Muscle of arm (tissue), 14 donors: ENCODE data around the gene TRMT10A. TPM values are rescaled to one million over a fixed set of nuclear protein-coding genes. Genes with fewer than 3 reads are reported as not detected.

ENCODE experiments used
- DNase-seq: peaks from one replicate; pipeline ENCODE4 v3.0.0-alpha.2; 2013
- long read RNA-seq, 11 donors: transcript quantifications; one replicate each; lab custom pipeline, GENCODE V29; 2026
- polyA plus RNA-seq, 12 donors: library from polyadenylated mRNA; unstranded; fragments of 120-200 nt; gene quantifications; one replicate each; pipeline ENCODE4 v1.2.1, GENCODE V29; 2013; ENCODE audit not compliant: insufficient read length in 12 of 12

The TRMT10A gene, protein sequence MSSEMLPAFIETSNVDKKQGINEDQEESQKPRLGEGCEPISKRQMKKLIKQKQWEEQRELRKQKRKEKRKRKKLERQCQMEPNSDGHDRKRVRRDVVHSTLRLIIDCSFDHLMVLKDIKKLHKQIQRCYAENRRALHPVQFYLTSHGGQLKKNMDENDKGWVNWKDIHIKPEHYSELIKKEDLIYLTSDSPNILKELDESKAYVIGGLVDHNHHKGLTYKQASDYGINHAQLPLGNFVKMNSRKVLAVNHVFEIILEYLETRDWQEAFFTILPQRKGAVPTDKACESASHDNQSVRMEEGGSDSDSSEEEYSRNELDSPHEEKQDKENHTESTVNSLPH
- 10 to 100 TPM in 10 of 12 donors, 1 to 10 TPM in 1, not detected in 1; 7.8 to 21.5 (median 12.4) TPM for polyA plus RNA-seq
- long read RNA-seq, donor 1 = 0 reads
- long read RNA-seq, donor 2, partial matches to known transcripts = 0 of 1 reads
- long read RNA-seq, donor 2, other reads (novel, unspliced or antisense) = 0 of 1 reads
- long read RNA-seq, donor 3, partial matches to known transcripts = 0 of 2 reads
- long read RNA-seq, donor 3, other reads (novel, unspliced or antisense) = 0 of 2 reads
- long read RNA-seq, donor 4 = 0 reads
- long read RNA-seq, donor 5 = 0 reads
- long read RNA-seq, donor 6, partial matches to known transcripts = 0 of 1 reads
- long read RNA-seq, donor 6, other reads (novel, unspliced or antisense) = 0 of 1 reads
- long read RNA-seq, donor 7, partial matches to known transcripts = 0 of 2 reads
- long read RNA-seq, donor 7, other reads (novel, unspliced or antisense) = 0 of 2 reads
- long read RNA-seq, donor 8, partial matches to known transcripts = 0 of 1 reads
- long read RNA-seq, donor 8, other reads (novel, unspliced or antisense) = 0 of 1 reads
- long read RNA-seq, donor 9, partial matches to known transcripts = 0 of 1 reads
- long read RNA-seq, donor 9, other reads (novel, unspliced or antisense) = 0 of 1 reads
- long read RNA-seq, donor 10, partial matches to known transcripts = 0 of 2 reads
- long read RNA-seq, donor 10, other reads (novel, unspliced or antisense) = 0 of 2 reads
- long read RNA-seq, donor 11, partial matches to known transcripts = 0 of 1 reads
- long read RNA-seq, donor 11, other reads (novel, unspliced or antisense) = 0 of 1 reads

DNA sequence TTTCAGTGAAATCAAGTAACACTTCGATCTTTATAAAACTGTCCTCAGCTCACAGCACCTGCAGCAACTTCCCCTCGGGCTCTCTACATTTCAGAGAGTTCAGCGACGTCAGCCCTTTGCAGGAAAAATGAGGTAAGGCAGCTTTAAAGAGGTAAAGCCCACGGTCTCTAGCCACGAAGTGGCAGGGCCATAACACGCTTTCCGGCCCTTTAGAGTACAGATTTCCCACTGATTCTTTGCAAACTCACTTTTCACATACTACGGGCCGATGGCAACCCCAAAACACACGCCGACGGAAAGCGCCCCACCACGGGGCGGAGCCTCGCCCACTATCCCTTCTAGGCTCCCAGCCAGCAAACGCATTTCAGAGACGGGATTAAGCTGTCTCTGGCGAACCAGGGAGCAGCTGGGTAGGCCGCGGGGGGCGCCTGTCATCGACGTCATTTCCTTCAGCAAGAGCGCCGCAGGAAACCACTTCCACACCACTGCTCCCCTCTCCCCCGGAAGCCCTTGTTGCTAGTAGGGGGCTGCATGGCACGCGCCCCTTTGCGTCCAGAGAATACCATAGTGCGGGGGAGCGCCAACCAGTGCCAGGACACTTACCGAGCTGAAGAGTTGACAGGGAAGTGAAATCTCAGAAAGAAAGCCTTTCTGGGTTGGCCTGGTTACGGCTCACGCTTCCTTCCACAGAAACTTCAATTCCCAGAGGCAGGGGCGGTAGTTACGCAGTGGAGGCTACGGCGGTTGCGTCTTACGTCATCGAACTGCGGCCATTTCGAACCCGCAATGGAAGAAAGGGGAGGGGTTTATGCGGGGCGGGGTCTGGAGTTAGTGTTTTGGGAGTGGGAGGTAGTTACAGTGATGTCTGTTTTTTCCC, at the start of gene TRMT10A:
Gene TRMT10A, minus strand, starts transcription at position 730 of the 877 bp plus-strand sequence. CDS start 4,701 bp downstream, outside the sequence.
- DNase-seq = peak; percentile 99

DNA sequence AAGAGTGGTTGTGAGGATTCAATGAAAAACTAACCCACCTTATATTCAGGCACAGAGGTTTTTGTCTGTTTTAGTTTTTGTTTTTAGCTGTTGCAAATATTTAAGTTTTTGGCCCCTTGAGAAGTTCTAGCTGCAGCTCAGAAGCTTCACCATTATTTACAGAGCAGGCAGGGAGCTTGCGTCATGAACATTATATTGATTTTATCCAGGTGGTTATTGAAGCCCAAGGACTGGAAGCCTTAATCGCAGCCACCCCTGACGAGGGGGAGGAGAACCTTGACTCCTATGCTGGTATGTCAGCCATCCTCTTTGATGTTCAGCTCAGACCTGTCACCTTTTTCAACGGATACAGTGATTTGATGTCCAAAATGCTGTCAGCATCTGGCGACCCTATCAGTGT, 48.9 kb upstream of the TRMT10A start:
- DNase-seq = no peak

DNA sequence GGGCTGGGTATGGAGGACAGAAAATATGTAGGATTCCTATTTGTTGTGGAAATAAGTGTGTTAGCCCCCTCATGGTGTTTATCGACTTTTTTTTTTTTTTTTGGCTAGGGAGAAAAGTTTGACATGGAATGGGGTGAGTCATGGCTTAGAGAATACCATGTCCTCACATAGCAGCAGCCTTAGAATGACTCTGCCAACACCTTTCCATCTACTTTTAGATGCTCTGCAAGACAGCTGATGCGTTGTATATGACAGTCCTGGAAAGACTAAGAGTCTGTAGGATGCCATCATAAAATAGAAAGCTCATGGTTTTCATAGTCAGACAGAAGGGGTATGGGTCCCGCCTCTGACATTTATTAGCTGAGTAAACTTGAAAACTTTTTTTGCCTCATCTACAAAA, 48.4 kb upstream of the TRMT10A start:
- DNase-seq = no peak

DNA sequence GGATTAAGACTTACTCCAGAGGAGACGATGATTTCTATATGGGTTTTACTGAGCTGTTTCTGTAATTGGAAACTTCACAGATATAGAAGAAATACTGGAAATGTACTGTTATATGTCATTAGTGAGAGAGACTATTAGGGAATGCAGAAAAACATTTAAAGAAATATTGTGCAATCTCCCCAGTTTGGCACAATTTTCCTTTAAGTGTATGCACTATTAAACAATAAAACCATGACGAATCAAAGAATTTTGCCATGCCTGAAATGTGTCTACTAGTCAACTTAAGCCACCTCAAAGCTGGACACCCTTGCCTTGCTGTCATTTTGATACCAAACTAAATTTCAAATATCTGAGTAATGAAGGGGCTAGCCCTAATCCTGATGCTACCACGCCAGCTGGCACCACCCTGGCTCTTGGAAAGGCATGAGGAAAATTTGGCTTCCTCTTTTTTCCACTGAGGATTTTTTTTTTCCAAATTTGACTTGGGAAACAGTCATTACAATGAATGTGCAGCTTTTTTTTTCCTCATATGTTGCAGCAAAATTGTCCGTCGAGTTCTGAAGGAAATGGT, 46.9 kb upstream of the TRMT10A start:
- peak; percentile 27 for DNase-seq

DNA sequence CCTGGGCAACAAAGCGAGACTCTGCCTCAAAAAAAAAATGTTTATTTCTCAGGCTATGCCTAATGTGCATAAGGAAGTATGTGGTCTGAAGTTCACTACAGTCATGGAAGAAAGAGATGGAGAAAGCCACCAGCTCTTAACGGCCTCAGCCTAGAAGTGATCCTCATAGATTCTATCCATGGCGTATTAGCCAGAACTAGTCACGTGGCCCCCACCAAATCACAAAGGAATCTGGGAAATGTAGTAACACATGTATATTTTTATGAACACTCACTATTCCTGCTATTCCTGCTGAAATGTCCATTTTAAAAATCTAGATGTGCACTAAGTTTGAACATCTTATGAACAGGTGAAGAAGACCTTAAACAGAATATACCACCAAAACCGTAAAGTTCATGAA, 44.6 kb upstream of the TRMT10A start:
- DNase-seq = no peak

DNA sequence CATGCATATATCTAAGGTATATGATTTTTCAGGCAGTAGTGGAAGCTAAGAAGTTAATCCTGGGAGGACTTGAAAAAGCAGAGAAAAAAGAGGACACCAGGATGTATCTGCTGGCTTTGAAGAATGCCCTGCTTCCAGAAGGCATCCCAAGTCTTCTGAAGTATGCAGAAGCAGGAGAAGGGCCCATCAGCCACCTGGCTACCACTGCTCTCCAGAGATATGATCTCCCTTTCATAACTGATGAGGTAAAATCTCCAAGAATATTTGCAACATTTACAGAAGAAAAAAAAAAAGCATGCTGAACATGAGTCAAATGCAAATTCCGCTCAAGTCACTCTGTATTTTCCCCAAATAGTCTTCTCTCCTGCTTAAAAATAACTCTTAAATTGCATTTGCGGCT, 42.9 kb upstream of the TRMT10A start:
- no peak for DNase-seq

DNA sequence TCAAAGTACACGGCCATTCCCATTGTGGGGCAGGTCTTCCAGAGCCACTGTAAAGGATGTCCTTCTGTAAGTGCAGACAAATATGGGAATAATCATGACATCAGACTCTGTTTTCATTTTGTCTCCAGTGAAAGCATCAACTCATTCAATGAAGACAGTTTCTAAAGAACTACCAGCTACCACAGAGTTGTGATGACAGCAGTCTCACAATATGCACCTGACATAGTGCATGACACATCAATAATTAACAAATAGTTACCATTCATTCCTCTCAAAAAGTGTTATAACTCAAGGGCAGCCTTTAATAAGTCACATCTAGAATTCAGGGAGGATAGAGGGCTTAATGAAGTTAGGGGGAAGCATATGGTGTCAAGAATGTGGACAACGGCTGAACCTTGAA, 31.0 kb upstream of the TRMT10A start:
- DNase-seq = no peak

DNA sequence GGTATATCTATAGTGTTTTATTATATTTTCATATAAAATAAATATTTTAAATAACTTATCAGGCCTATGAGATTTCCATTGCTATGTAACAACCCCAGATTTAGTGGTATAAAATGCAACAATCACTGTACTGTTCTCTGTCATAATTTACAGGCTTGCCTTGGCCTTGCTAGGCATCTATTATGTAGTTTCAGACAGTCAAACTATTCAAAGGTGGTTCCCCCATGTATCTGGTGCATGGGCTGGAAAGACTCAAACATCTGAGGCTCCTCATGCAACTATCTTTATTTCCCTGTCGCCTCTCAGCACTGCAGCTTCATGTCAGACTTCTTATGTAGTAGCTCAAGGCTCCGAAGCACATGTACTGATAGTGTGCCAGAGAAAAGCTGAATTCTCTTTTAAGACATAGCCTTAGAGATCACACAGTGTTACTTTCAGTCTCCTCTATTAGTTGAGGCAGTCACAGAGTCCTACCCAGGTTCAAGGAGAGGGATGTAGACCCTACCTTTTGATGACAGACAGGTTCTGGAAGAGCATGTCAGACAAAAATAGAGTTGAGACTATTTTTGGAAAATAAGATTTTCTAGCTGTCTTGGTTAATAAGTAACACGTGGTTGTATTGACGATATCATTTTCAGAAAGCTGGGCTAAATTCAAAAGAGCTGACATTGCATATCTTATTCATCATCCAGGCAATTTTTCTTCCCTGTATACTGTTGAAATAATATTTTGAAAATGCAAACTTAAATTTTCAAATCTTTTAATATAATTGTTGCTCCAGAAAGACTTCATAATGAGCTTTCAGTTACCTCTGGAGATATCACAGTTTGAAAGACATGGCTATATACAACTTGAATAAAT, 30.2 kb upstream of the TRMT10A start:
- no peak for DNase-seq

DNA sequence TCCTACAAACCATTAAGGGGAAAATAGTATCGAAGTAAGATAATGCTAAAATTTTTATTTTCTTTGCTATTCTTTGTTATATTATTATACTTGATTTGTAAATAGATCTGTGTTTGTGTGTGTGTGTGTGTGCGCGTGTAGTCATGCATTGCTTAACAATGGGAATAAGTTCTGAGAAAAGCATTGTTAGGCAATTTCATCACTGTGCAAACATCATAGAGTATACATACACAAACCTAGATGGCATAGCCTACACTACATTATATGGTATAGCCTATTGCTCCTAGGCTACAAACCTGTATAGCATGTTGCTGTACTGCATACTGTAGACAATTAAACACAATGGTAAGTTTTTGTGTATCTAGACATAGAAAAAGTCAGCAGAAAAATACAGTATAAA, 27.9 kb upstream of the TRMT10A start:
- no peak for DNase-seq

DNA sequence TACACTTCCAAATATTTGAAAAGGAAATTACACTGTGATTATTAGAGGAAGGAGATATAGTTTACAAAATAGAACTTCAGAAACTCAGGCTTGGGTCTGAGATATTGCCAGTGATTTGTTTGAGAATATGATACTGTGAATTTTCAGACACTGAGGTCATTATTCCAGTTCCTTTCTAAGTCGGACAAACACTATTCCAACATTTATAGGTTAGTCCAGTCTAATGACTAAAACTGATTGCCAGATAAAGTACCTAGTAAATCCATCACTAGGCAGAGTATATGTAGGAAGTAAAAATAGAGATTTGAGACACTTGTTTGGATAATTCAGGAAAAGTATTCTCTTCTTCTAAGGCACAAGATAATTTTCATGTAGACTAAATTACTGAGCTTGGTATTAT, 24.0 kb upstream of the TRMT10A start:
- DNase-seq = no peak

DNA sequence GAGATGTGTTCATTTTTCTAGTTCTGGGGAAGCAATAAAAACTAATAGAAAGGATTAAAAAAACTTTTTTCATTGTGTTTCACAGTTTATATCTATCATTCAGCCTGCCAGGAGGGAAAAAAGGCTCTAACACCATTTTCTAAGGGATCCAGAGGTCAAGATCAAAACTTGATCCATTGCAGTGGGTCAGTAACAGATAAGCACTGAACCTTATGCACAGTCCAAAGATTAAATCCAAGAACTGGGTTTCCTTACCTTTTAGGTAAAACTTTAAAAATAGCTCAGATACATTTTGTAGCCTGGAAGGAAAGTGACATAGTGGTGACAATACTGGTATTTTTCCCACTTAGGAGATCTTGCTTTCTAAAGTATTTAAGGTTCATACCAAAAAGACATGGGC, 23.5 kb upstream of the TRMT10A start:
- no peak for DNase-seq

DNA sequence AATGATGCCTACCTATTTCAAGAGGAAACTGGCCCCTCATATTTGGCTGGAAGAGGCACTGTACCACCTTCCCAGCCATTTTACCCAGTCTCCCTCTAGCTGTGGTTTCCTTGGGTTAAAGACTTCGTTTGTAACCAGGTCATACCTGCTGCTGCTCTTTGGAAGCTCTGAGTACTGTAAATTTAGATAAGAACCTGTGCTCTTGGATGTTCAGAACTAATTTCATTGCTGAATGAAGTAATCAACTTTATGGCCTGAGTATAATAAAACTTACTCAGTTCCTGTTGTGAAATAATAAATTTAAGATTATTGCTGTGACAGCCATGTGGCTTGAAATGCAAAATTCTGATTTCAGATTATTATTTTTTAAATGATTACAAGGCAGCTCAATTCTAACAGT, 23.0 kb upstream of the TRMT10A start:
- DNase-seq = no peak

DNA sequence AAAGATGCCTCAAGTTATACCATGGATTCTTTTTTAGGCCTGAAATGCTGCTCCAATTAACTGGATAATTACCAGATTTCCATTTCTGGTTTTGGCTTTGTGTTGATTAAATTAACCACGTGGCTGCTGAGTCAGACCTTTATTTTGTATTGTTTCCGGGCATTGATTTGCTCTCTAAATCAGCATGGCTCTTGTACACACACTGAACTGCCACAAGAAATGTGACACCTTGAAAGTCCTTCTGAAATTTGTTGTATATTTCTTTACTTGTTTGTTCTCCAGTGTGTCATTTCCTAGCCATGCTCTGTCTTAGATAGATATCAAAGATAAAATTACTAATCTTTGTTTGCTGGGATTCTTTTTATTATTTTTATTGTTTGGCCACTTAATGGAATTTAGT, 22.5 kb upstream of the TRMT10A start:
- no peak for DNase-seq

DNA sequence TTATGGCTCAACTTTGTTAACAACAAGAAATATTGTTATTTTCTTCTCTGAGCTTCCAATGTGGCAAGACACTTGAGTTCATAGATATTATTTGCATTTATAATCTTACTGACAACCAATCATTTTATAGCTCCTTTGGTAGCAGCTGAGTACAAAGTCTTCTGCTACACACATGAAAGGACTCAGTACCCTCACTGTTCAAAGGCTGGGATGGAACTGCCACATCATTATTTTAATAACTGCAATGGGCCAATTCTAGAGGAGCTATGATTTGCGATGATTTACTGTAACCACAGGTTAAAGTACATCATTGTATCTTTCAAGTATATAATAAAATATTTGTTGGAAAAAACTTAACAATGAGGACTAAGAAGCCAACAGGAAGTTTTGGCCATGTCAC, 21.7 kb upstream of the TRMT10A start:
- DNase-seq = no peak

DNA sequence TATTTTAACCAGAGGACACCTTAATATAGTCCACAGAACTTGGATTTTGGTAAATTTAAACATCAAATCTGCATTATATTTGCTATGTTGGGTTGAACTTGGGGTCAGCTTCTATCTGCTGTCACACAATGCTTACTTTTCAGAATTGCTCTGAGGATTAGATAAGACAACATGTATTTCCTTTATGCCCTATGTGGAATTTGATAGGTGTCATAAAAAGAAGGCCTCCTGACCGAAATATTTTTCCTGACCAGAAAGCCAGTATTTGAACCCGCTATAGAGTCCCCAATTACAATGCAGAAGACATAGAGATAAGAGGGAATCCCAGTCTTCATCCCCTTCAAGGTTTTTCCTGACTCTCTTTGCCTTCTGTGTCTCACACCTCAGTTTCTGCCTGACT, 14.9 kb upstream of the TRMT10A start:
- DNase-seq = no peak

DNA sequence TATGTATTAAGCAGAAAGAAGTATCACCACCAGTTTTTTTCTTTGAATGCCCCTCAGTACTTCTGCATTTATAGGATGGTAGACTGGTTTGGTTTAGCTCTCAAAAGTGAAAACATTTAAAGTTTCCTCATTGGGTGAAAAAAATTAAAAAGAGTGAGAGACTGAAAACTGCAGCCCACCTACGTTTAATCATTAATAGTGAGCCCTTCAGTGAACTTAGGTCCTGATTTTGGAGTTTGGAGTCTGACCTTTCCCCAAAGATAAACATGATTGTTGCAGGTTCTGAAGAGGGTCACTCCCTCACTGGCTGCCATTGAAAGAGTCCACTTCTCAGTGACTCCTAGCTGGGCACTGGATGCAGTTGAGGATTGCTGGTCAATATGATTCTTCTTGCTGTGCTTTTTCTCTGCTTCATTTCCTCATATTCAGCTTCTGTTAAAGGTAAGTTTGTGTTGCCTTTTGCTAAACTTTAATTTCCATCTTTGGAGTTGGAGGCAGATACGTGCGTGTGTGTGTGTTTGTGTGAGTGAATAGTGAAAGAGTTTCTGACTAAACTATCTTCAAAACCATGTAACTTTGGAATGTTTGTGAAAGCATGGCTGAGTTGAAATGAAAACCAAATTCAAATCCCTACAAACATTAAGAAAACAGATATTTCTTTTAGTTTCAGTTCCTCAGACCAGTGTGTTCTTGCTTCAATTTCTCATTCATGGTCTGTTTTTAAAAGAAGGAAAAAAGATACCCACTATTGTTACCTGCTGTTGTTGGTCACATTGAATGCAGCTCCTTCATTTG, 10.9 kb upstream of the TRMT10A start, which contains the start of gene MTTP:
Gene MTTP, plus strand, starts transcription at position 295 of the 795 bp plus-strand sequence. Its CDS starts 86 bp downstream, at position 381.
- no peak for DNase-seq

DNA sequence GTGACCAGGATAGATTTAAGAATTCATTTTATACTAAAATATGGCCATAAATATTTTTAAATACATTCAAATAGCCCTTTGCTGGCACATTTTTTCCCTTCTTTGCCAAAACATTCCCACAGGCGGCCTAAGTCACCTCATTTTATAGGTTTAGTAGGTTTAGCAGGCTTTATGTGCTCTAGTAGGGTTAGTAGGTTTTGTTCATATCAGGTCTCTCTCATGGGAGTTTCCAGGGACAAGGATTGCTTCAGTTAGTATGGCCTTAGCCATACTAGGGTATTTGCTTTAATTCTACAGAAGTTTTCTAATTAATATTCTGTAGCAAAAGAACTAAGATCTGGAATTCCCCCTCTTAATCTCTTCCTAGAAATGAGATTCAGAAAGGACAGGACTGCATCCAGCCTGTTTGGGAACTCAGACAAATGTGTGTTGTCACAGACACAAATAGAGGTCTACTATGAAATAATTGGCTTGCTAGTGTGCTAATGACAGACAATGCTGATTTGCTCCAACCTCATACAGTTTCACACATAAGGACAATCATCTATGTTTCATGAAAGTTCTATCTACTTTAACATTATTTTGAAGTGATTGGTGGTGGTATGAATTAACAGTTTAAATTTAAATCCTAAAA, 10.0 kb upstream of the TRMT10A start:
- DNase-seq = no peak

DNA sequence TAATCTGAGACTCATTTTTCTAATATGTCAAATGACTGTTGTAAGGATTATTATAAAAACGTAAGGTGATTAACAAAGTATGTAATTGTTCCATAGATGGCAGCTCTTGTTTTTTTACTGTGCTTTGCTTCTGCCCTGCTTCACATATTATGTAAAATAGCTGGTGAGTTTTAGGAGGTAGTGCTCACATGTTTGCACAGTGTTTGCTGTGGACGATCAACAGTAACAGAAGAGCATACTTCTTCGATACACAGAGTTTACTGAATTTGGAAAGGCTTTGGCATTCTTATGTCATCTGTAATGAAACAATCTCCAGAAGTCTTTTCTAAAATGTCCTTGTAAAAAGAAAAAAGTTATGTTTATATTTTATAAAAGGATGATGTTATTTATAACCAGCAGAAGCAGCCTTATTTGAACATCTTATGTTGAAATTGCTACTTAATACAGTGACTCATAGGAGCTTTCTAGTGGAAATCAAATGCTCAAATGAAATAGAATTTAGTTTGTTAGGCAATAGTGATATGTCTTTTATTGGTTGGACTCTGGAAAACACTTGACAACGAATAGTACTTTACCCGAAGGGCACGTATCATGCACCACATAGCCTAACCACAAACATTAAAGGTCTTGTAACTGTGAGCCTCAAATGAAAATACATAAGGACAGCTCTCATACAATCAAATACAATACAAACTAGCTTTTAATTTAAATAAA, 8.8 kb upstream of the TRMT10A start:
- no peak for DNase-seq
